ENCODE results near the gene RBP3.

DNA sequence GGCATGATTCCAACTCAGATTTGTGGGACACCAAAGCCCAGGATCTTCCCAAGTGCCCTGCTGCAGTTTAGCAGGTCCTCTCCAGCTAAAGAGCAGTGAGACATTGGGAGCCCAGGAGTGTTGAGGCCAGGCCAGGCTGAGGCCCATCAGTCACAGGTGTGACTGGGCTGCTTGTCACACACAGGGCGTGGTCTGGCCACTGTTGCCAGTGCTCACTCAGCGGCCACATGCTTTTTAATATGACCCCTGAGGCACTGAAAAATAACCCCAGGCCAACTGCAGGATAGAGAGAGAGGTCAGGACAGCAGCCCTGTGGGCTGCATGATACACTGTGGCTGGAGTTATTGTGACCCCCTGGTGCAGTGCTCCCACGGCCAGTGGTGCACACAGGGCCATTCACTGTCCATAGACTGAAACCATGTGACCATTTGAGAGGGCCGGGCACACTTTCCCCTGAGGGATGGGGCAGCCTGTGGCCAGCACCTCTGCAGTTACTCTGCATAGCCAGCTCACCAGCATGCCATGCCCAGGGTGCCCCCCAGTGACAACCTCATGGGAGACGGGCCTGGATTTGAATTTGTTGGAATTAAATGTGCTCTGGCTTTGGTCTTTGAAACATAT is 21.7 kb upstream of the RBP3 start:
- TF ChIP-seq, protein P1, sequence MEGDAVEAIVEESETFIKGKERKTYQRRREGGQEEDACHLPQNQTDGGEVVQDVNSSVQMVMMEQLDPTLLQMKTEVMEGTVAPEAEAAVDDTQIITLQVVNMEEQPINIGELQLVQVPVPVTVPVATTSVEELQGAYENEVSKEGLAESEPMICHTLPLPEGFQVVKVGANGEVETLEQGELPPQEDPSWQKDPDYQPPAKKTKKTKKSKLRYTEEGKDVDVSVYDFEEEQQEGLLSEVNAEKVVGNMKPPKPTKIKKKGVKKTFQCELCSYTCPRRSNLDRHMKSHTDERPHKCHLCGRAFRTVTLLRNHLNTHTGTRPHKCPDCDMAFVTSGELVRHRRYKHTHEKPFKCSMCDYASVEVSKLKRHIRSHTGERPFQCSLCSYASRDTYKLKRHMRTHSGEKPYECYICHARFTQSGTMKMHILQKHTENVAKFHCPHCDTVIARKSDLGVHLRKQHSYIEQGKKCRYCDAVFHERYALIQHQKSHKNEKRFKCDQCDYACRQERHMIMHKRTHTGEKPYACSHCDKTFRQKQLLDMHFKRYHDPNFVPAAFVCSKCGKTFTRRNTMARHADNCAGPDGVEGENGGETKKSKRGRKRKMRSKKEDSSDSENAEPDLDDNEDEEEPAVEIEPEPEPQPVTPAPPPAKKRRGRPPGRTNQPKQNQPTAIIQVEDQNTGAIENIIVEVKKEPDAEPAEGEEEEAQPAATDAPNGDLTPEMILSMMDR (IDR thresholded peaks at IDR 0.05 in 2 of 3, conservative IDR thresholded peaks at IDR 0.05 in 1 of 3; ENCODE audit: borderline replicate concordance in 1 of 3, insufficient read depth in 1 of 3, low read depth in 2 of 3, low read length in 2 of 3), result no peak
- TF ChIP-seq EZH2phosphoT487 (IDR thresholded peaks at IDR 0.05; ENCODE audit: borderline replicate concordance), result no peak
- no peak for TF ChIP-seq POLR2A (IDR thresholded peaks at IDR 0.05; ENCODE audit: borderline replicate concordance, extremely low read depth, insufficient read depth, insufficient read length)
- no peak for TF ChIP-seq SIN3A (IDR thresholded peaks at IDR 0.05; ENCODE audit: low read depth)
- no peak for TF ChIP-seq JUND (IDR thresholded peaks at IDR 0.05)
- TF ChIP-seq SP1 (IDR thresholded peaks at IDR 0.05; ENCODE audit: low read depth), result no peak
- TF ChIP-seq POLR2AphosphoS5 (IDR thresholded peaks at IDR 0.05; ENCODE audit: low read depth, low read length), result no peak
- TF ChIP-seq EZH2 (IDR thresholded peaks at IDR 0.05), result no peak
- TF ChIP-seq RAD21 (IDR thresholded peaks at IDR 0.05; ENCODE audit: low read depth), result 0 out of 2 replicates have a peak, but pooled peaks have one; percentile 16
- TF ChIP-seq CEBPB (IDR thresholded peaks at IDR 0.05; ENCODE audit: low read depth), result no peak
- TF ChIP-seq YY1 (IDR thresholded peaks at IDR 0.05; ENCODE audit: extremely low read depth, insufficient replicate concordance, low read depth, low read length), result no peak
- TF ChIP-seq, protein P2, sequence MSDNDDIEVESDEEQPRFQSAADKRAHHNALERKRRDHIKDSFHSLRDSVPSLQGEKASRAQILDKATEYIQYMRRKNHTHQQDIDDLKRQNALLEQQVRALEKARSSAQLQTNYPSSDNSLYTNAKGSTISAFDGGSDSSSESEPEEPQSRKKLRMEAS (IDR thresholded peaks at IDR 0.05), result no peak
- TF ChIP-seq, protein P3, sequence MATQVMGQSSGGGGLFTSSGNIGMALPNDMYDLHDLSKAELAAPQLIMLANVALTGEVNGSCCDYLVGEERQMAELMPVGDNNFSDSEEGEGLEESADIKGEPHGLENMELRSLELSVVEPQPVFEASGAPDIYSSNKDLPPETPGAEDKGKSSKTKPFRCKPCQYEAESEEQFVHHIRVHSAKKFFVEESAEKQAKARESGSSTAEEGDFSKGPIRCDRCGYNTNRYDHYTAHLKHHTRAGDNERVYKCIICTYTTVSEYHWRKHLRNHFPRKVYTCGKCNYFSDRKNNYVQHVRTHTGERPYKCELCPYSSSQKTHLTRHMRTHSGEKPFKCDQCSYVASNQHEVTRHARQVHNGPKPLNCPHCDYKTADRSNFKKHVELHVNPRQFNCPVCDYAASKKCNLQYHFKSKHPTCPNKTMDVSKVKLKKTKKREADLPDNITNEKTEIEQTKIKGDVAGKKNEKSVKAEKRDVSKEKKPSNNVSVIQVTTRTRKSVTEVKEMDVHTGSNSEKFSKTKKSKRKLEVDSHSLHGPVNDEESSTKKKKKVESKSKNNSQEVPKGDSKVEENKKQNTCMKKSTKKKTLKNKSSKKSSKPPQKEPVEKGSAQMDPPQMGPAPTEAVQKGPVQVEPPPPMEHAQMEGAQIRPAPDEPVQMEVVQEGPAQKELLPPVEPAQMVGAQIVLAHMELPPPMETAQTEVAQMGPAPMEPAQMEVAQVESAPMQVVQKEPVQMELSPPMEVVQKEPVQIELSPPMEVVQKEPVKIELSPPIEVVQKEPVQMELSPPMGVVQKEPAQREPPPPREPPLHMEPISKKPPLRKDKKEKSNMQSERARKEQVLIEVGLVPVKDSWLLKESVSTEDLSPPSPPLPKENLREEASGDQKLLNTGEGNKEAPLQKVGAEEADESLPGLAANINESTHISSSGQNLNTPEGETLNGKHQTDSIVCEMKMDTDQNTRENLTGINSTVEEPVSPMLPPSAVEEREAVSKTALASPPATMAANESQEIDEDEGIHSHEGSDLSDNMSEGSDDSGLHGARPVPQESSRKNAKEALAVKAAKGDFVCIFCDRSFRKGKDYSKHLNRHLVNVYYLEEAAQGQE (IDR thresholded peaks at IDR 0.05; ENCODE audit: low read depth), result no peak
- TF ChIP-seq, protein P4, sequence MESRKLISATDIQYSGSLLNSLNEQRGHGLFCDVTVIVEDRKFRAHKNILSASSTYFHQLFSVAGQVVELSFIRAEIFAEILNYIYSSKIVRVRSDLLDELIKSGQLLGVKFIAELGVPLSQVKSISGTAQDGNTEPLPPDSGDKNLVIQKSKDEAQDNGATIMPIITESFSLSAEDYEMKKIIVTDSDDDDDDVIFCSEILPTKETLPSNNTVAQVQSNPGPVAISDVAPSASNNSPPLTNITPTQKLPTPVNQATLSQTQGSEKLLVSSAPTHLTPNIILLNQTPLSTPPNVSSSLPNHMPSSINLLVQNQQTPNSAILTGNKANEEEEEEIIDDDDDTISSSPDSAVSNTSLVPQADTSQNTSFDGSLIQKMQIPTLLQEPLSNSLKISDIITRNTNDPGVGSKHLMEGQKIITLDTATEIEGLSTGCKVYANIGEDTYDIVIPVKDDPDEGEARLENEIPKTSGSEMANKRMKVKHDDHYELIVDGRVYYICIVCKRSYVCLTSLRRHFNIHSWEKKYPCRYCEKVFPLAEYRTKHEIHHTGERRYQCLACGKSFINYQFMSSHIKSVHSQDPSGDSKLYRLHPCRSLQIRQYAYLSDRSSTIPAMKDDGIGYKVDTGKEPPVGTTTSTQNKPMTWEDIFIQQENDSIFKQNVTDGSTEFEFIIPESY (IDR thresholded peaks at IDR 0.05; ENCODE audit: extremely low read depth, insufficient replicate concordance, low read length), result no peak
